HCT116 (cell line): ENCODE results near the gene LAIR1. TPM values are rescaled to one million over a fixed set of nuclear protein-coding genes. Genes with fewer than 3 reads are reported as not detected.

Experiments used
- ATAC-seq: fragments of 200-7000 bp; cut with Tn5 transposase; 2 replicates; pipeline ENCODE4 v1.9.1; 2020; ENCODE audit warnings: mild to moderate bottlenecking, moderate library complexity
- BruUV-seq: library from RNA; stranded (reverse); fragments of 400-500 nt; replicated peaks from 2 replicates; lab custom pipeline; 2021; lab: Mats Ljungman, UMichigan
- CTCF ChIA-PET: fragments of 300-600 bp; sonication (Branson Sonifier 250); formaldehyde crosslinking; loops from one replicate; lab custom pipeline; 2021; ENCODE audit warnings: antibody characterized with exemption; lab: Charles Lee
- POLR2A ChIA-PET: fragments of 300-600, 350-600 bp; sonication (Branson Sonifier 250); formaldehyde crosslinking; loops from one replicate; lab custom pipeline; 2021; ENCODE audit warnings: antibody characterized with exemption; lab: Charles Lee
- RAD21 ChIA-PET, 2 experiments: fragments of 300-600 bp; sonication (Branson Sonifier 250); formaldehyde crosslinking; loops; one replicate each; lab custom pipeline; 2023; ENCODE audit warnings: low total read pairs in 2 of 2; ENCODE audit not compliant: uncharacterized antibody in 2 of 2, unreplicated experiment in 2 of 2, low non-redundant PET in 1 of 2; lab: Charles Lee
- DNase-seq: peaks from one replicate; pipeline ENCODE4 v3.0.0-alpha.2; 2010; ENCODE audit warnings: low read depth, low spot score
- H2AFZ ChIP-seq: fragments of 200-600 bp; shearing (Covaris generic), sonication (generic); 2 replicates; pipeline ENCODE4 v1.6.1; 2017; ENCODE audit warnings: low read depth, mixed run types, mixed read lengths, antibody characterized with exemption, low read length; ENCODE audit not compliant: poor library complexity, severe bottlenecking
- H3K27ac ChIP-seq: 2 replicates; pipeline ENCODE4 v1.5.1; 2012; ENCODE audit warnings: low read depth, low read length
- H3K27me3 ChIP-seq: fragments of 200-600 bp; sonication (generic); 2 replicates; pipeline ENCODE4 v1.6.1; 2016; ENCODE audit warnings: mixed run types, low read length, mixed read lengths; ENCODE audit not compliant: insufficient read depth
- H3K36me3 ChIP-seq, 2 experiments: fragments of 200-500 bp in 1 of 2; fragments of 200-600 bp in 1 of 2; sonication (Bioruptor generic) in 1 of 2; sonication (generic) in 1 of 2; 2 replicates each; pipeline versions ENCODE4 v1.5.1 to v1.6.1; 2014 to 2016; ENCODE audit warnings: low read length in 2 of 2, inconsistent platforms in 1 of 2, mixed read lengths in 1 of 2, mixed run types in 1 of 2; ENCODE audit not compliant: insufficient read depth in 2 of 2, control insufficient read depth in 1 of 2
- H3K4me1 ChIP-seq, 2 experiments: fragments of 200-600 bp in 1 of 2; sonication (generic) in 1 of 2; 2 replicates each; pipeline versions ENCODE4 v1.5.1 to v1.6.1; 2012 to 2017; ENCODE audit warnings: low read length in 2 of 2, inconsistent platforms in 1 of 2, mild to moderate bottlenecking in 1 of 2, mixed read lengths in 1 of 2, mixed run types in 1 of 2, moderate library complexity in 1 of 2; ENCODE audit not compliant: insufficient read depth in 2 of 2, control insufficient read depth in 1 of 2
- H3K4me2 ChIP-seq: fragments of 200-600 bp; sonication (generic); 2 replicates; pipeline ENCODE4 v1.6.1; 2017; ENCODE audit warnings: mixed run types, low read length, mixed read lengths
- H3K4me3 ChIP-seq, 2 experiments: fragments of 200-600 bp in 1 of 2; sonication (generic) in 1 of 2; replicated peaks in 1 of 2; 2 replicates each; pipeline ENCODE4 v1.5.1; 2011 to 2016; ENCODE audit warnings: low read length in 2 of 2, control low read depth in 1 of 2, low read depth in 1 of 2, mild to moderate bottlenecking in 1 of 2, mixed read lengths in 1 of 2, mixed run types in 1 of 2
- H3K79me2 ChIP-seq: fragments of 200-600 bp; sonication (generic); 2 replicates; pipeline ENCODE4 v1.6.1; 2017; ENCODE audit warnings: mild to moderate bottlenecking, mixed run types, low read length, moderate library complexity, mixed read lengths; ENCODE audit not compliant: insufficient read depth
- H3K9ac ChIP-seq: fragments of 200-600 bp; sonication (generic); 2 replicates; pipeline ENCODE4 v1.6.1; 2016; ENCODE audit warnings: low read length, mixed read lengths
- H3K9me2 ChIP-seq: fragments of 200-600 bp; sonication (generic), shearing (Covaris generic); 2 replicates; pipeline ENCODE4 v1.6.1; 2017; ENCODE audit warnings: mixed run types, mild to moderate bottlenecking, moderate library complexity; ENCODE audit not compliant: insufficient read depth
- H3K9me3 ChIP-seq, 2 experiments: fragments of 200-500 bp in 1 of 2; fragments of 200-600 bp in 1 of 2; sonication (Bioruptor generic) in 1 of 2; sonication (generic) in 1 of 2; 2 replicates each; pipeline ENCODE4 v1.6.1; 2014 to 2017; ENCODE audit warnings: low read length in 2 of 2, mixed read lengths in 2 of 2, inconsistent platforms in 1 of 2, low read depth in 1 of 2, mild to moderate bottlenecking in 1 of 2, mixed run types in 1 of 2, moderate library complexity in 1 of 2; ENCODE audit not compliant: control insufficient read depth in 1 of 2, insufficient read depth in 1 of 2
- H4K20me1 ChIP-seq: fragments of 200-600 bp; sonication (generic), shearing (Covaris generic); 2 replicates; pipeline ENCODE4 v1.6.1; 2017; ENCODE audit warnings: mixed run types, mild to moderate bottlenecking, moderate library complexity; ENCODE audit not compliant: insufficient read depth
- CBX3 ChIP-seq: IDR thresholded peaks from 2 replicates; pipeline ENCODE4 v1.6.1; 2012; ENCODE audit warnings: low read depth
- CEBPB ChIP-seq: IDR thresholded peaks from 2 replicates; pipeline ENCODE4 v1.6.1; 2012; ENCODE audit warnings: low read depth
- EGR1 ChIP-seq: IDR thresholded peaks from 2 replicates; pipeline ENCODE4 v1.6.1; 2012; ENCODE audit warnings: low read depth
- ELF1 ChIP-seq: IDR thresholded peaks from 2 replicates; pipeline ENCODE4 v1.6.1; 2012; ENCODE audit warnings: low read depth, borderline replicate concordance
- EZH2phosphoT487 ChIP-seq: fragments of 200-600 bp; IDR thresholded peaks from 2 replicates; pipeline ENCODE4 v1.6.1; 2018; ENCODE audit warnings: antibody characterized with exemption, borderline replicate concordance
- FOSL1 ChIP-seq: IDR thresholded peaks from 2 replicates; pipeline ENCODE4 v1.6.1; 2012; ENCODE audit warnings: low read depth
- JUND ChIP-seq: IDR thresholded peaks from 2 replicates; pipeline ENCODE4 v1.6.1; 2012
- POLR2A ChIP-seq: IDR thresholded peaks from 2 replicates; pipeline ENCODE4 v1.7.0; 2011; ENCODE audit warnings: borderline replicate concordance; ENCODE audit not compliant: insufficient read depth, insufficient read length; ENCODE audit errors: extremely low read depth
- POLR2AphosphoS5 ChIP-seq: IDR thresholded peaks from 2 replicates; pipeline ENCODE4 v1.6.1; 2011; ENCODE audit warnings: mild to moderate bottlenecking, low read depth, low read length, moderate library complexity
- RAD21 ChIP-seq: IDR thresholded peaks from 2 replicates; pipeline ENCODE4 v1.6.1; 2012; ENCODE audit warnings: low read depth, mild to moderate bottlenecking
- SP1 ChIP-seq: IDR thresholded peaks from 2 replicates; pipeline ENCODE4 v1.6.1; 2012; ENCODE audit warnings: low read depth
- SRF ChIP-seq: IDR thresholded peaks from 2 replicates; pipeline ENCODE4 v1.6.1; 2012; ENCODE audit warnings: low read depth
- TCF7L2 ChIP-seq: IDR thresholded peaks from 2 replicates; pipeline ENCODE4 v1.7.0; 2011; ENCODE audit warnings: borderline replicate concordance, inconsistent platforms; ENCODE audit not compliant: insufficient read depth, insufficient read length; ENCODE audit errors: extremely low read depth
- YY1 ChIP-seq: IDR thresholded peaks from 2 replicates; pipeline ENCODE4 v1.6.1; 2011; ENCODE audit warnings: low read length, low read depth, moderate library complexity, mild to moderate bottlenecking; ENCODE audit not compliant: insufficient replicate concordance; ENCODE audit errors: extremely low read depth
- ZFX ChIP-seq: fragments of 450-650 bp; IDR thresholded peaks from 2 replicates; pipeline ENCODE4 v1.6.1; 2017
- ZNF274 ChIP-seq: fragments of 200-500 bp; sonication (Bioruptor generic); IDR thresholded peaks from 2 replicates; pipeline ENCODE4 v1.6.1; 2014; ENCODE audit warnings: mild to moderate bottlenecking, low read depth, low read length, inconsistent platforms
- intact Hi-C: fragments of 100-400 bp; cut with micrococcal nuclease; formaldehyde crosslinking; loops from 2 replicates; pipeline ENCODE4 v1.10.0; 2022
- total RNA-seq: library from RNA; stranded (reverse); gene quantifications from one replicate; pipeline ENCODE4 v1.2.1, GENCODE V29; 2021; ENCODE audit not compliant: unreplicated experiment
- TF ChIP-seq, protein P1 (sequence below), 3 experiments: fragments of 200-600 bp in 1 of 3; sonication (generic) in 1 of 3; IDR thresholded peaks in 2 of 3; conservative IDR thresholded peaks in 1 of 3; 2 replicates each; pipeline ENCODE4 v1.5.1; 2012 to 2017; ENCODE audit warnings: low read depth in 2 of 3, low read length in 2 of 3, antibody characterized with exemption in 1 of 3, borderline replicate concordance in 1 of 3, control low read depth in 1 of 3, mild to moderate bottlenecking in 1 of 3, mixed read lengths in 1 of 3, mixed run types in 1 of 3, moderate library complexity in 1 of 3; ENCODE audit not compliant: insufficient read depth in 1 of 3

The LAIR1 gene
- total RNA-seq, 1 experiment from 2014 or later = 0.89 TPM

DNA sequence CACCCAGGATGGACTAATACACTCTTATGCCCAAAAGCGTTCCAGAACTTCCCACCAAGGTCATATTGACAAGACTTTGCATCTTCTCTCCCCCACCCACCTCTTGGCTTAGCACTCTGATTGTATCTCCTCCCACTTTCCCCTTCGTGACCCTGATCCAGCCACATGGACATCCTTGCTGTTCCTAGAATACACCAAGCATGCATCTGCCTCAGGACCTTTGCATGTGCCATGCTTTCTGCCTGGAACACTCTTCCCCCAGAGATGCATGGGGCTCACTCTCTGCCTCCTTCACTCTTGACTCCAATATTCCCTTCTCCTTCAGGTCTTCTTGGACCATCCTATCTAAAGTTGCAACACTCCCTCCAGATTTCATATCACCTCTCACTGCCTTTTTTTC is 16.2 kb upstream of the LAIR1 start:
- intact Hi-C loops = no loop called here
- Histone ChIP-seq H4K20me1 (no peaks in the 10 kb centered on the region), H3K27me3 (no peaks in the 10 kb centered on the region), H3K36me3 (no peaks in the 10 kb centered on the region), H3K9me3 (no peaks in the 10 kb centered on the region), H3K27ac (no peak overlapping the region), H3K4me2 (no peak overlapping the region), H3K4me3 (no peak overlapping the region), H2AFZ (no peak overlapping the region), H3K4me1 (no peaks in the 10 kb centered on the region), H3K9ac (no peak overlapping the region), H3K79me2 (no peaks in the 10 kb centered on the region), H3K9me2 (no peaks in the 10 kb centered on the region)
- DNase-seq (no peak), ATAC-seq (no peak)
- ChIA-PET CTCF (no interaction called here), POLR2A (no interaction called here), RAD21 (no interaction called here)
- TF ChIP-seq POLR2AphosphoS5 (no peak), YY1 (no peak), EZH2phosphoT487 (no peak), EGR1 (no peak), SP1 (no peak), FOSL1 (no peak), SRF (no peak), CEBPB (no peak), RAD21 (no peak), ZNF274 (no peak), ELF1 (no peak), JUND (no peak), CBX3 (no peak), POLR2A (no peak), TCF7L2 (no peak), ZFX (no peak)
- TF ChIP-seq, protein P1, sequence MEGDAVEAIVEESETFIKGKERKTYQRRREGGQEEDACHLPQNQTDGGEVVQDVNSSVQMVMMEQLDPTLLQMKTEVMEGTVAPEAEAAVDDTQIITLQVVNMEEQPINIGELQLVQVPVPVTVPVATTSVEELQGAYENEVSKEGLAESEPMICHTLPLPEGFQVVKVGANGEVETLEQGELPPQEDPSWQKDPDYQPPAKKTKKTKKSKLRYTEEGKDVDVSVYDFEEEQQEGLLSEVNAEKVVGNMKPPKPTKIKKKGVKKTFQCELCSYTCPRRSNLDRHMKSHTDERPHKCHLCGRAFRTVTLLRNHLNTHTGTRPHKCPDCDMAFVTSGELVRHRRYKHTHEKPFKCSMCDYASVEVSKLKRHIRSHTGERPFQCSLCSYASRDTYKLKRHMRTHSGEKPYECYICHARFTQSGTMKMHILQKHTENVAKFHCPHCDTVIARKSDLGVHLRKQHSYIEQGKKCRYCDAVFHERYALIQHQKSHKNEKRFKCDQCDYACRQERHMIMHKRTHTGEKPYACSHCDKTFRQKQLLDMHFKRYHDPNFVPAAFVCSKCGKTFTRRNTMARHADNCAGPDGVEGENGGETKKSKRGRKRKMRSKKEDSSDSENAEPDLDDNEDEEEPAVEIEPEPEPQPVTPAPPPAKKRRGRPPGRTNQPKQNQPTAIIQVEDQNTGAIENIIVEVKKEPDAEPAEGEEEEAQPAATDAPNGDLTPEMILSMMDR (IDR thresholded peaks at IDR 0.05 in 2 of 3, conservative IDR thresholded peaks at IDR 0.05 in 1 of 3; ENCODE audit: borderline replicate concordance in 1 of 3, insufficient read depth in 1 of 3, low read depth in 2 of 3, low read length in 2 of 3) = no peak
- BruUV-seq = no TSS peak
